Amniotic epithelial cell (primary cell): ENCODE data around the gene OMA1.
"Not testable (repeated sequence)": the region's sequence is repeated elsewhere in the genome, so short reads cannot be mapped to it uniquely, and the experiment has no call there.

Experiments used
- DNase-seq: peaks from one replicate; pipeline ENCODE4 v3.0.0-alpha.2; 2010; ENCODE audit warnings: low read depth

Gene OMA1

GRCh38 chr1:58528518-58528917 lies 18.0 kb downstream of the OMA1 start:
- DNase-seq, result peak; percentile 88

GRCh38 chr1:58524353-58524945 lies 22.1 kb downstream of the OMA1 start:
- DNase-seq, result peak; percentile 74

GRCh38 chr1:58515794-58516401 lies 30.6 kb downstream of the OMA1 start:
- peak; percentile 75 for DNase-seq

GRCh38 chr1:58513956-58514355 lies 32.6 kb downstream of the OMA1 start:
- DNase-seq, result no peak

- no peak for DNase-seq
Measured at GRCh38 chr1:58508629-58509028, 37.9 kb downstream of the OMA1 start.

GRCh38 chr1:58505286-58505685 lies 41.2 kb downstream of the OMA1 start:
- peak; percentile 23 for DNase-seq

GRCh38 chr1:58502519-58502918 lies 44.0 kb downstream of the OMA1 start:
- DNase-seq, result no peak

GRCh38 chr1:58500043-58500442 lies 46.5 kb downstream of the OMA1 start:
- DNase-seq, result no peak

GRCh38 chr1:58497499-58497898 lies 49.0 kb downstream of the OMA1 start:
- no peak for DNase-seq

- no peak for DNase-seq
Measured at GRCh38 chr1:58496042-58496441, 50.5 kb downstream of the OMA1 start.

- not testable (repeated sequence) for DNase-seq
Measured at GRCh38 chr1:58488914-58489313, 57.6 kb downstream of the OMA1 start.

GRCh38 chr1:58487002-58487401 lies 59.5 kb downstream of the OMA1 start:
- no peak for DNase-seq

- no peak for DNase-seq
Measured at GRCh38 chr1:58481962-58482361, 64.6 kb downstream of the OMA1 start.

GRCh38 chr1:58480191-58480590 lies 66.3 kb downstream of the OMA1 start:
- no peak for DNase-seq

- DNase-seq, result peak; percentile 27
Measured at GRCh38 chr1:58477390-58477789, 69.1 kb downstream of the OMA1 start.

GRCh38 chr1:58476179-58476578 lies 70.3 kb downstream of the OMA1 start:
- no peak for DNase-seq

- DNase-seq, result no peak
Measured at GRCh38 chr1:58469476-58469875, 77.0 kb downstream of the OMA1 start.

GRCh38 chr1:58469016-58469415 lies 77.5 kb downstream of the OMA1 start:
- DNase-seq, result peak; percentile 80

- DNase-seq, result no peak
Measured at GRCh38 chr1:58468612-58469011, 77.9 kb downstream of the OMA1 start.

GRCh38 chr1:58466630-58467241 lies 79.8 kb downstream of the OMA1 start:
- DNase-seq, result no peak

GRCh38 chr1:58465825-58466629 lies 80.5 kb downstream of the OMA1 start:
- DNase-seq, result peak; percentile 61

- no peak for DNase-seq
Measured at GRCh38 chr1:58465176-58465575, 81.3 kb downstream of the OMA1 start.

- DNase-seq, result peak; percentile 16
Measured at GRCh38 chr1:58460469-58460868, 86.1 kb downstream of the OMA1 start.
